Left ventricle myocardium inferior (tissue), 1 donor: ENCODE measurements around the gene RBM4B. TPM values are rescaled to one million over a fixed set of nuclear protein-coding genes. Genes with fewer than 3 reads are reported as not detected.

Experiments used
- DNase-seq: peaks from one replicate; pipeline ENCODE4 v3.0.0-alpha.2; 2020
- H3K27ac ChIP-seq: fragments of 200-600 bp; replicated peaks from 2 replicates; pipeline ENCODE4 v1.8.0; 2021
- H3K27me3 ChIP-seq: fragments of 200-600 bp; 2 replicates; pipeline ENCODE4 v1.8.0; 2021; ENCODE audit warnings: low read depth
- H3K36me3 ChIP-seq: fragments of 200-600 bp; 2 replicates; pipeline ENCODE4 v1.8.0; 2021
- H3K4me1 ChIP-seq: fragments of 200-600 bp; 2 replicates; pipeline ENCODE4 v1.8.0; 2021
- H3K4me3 ChIP-seq: fragments of 200-600 bp; 2 replicates; pipeline ENCODE4 v1.8.0; 2021; ENCODE audit warnings: mild to moderate bottlenecking, moderate library complexity
- H3K9me3 ChIP-seq: fragments of 200-600 bp; replicated peaks from 2 replicates; pipeline ENCODE4 v1.8.0; 2021
- CTCF ChIP-seq: fragments of 200-600 bp; IDR thresholded peaks from 2 replicates; pipeline ENCODE4 v1.8.0; 2021; ENCODE audit warnings: antibody characterized with exemption, mild to moderate bottlenecking, borderline replicate concordance
- intact Hi-C: fragments of 100-400 bp; cut with micrococcal nuclease; formaldehyde crosslinking; loops from one replicate; pipeline ENCODE4 v1.11.0; 2022
- total RNA-seq: library from RNA; stranded (reverse); fragmentation: NEBNext Ultra II Directional; extraction: Animal tissue kit (Norgen Biotek cat#: 25700); gene quantifications from one replicate; pipeline ENCODE4 v1.2.1, GENCODE V29; 2021
- donor health status: DM: no; HTN: yes; CAD: no; lungs with severe emphysema.

RBM4B gene
- total RNA-seq, 1 donor from 2014 or later = 11.8 TPM

- no peaks in the 10 kb centered on the region for H3K9me3 ChIP-seq
- H3K36me3 ChIP-seq = peaks cover 63% of the 10 kb centered on the region
- intact Hi-C loops = no loop called here
- no peak for TF ChIP-seq CTCF
- no peak overlapping the region for H3K27ac ChIP-seq
- no peaks in the 10 kb centered on the region for H3K27me3 ChIP-seq
- no peak overlapping the region for H3K4me3 ChIP-seq
- H3K4me1 ChIP-seq = peaks cover 49% of the 10 kb centered on the region
- DNase-seq = no peak
These were observed 48.3 kb downstream of the RBM4B start for GRCh38 chr11:66629356-66629755.

- no peak for TF ChIP-seq CTCF
- H3K36me3 ChIP-seq = peaks cover 69% of the 10 kb centered on the region
- intact Hi-C loops = no loop called here
- DNase-seq = no peak
- H3K27ac ChIP-seq = no peak overlapping the region
- peaks cover 59% of the 10 kb centered on the region for H3K4me1 ChIP-seq
- no peaks in the 10 kb centered on the region for H3K27me3 ChIP-seq
- H3K4me3 ChIP-seq = no peak overlapping the region
- H3K9me3 ChIP-seq = no peaks in the 10 kb centered on the region
These were observed 49.6 kb downstream of the RBM4B start for GRCh38 chr11:66628061-66628603.

GRCh38 chr11:66626926-66627325 is 50.8 kb downstream of the RBM4B start:
- Histone ChIP-seq H3K9me3 (no peaks in the 10 kb centered on the region), H3K4me3 (no peak overlapping the region), H3K27ac (no peak overlapping the region), H3K36me3 (peaks cover 70% of the 10 kb centered on the region), H3K4me1 (peaks cover 64% of the 10 kb centered on the region), H3K27me3 (no peaks in the 10 kb centered on the region)
- no peak for TF ChIP-seq CTCF
- intact Hi-C loops = no loop called here
- DNase-seq = no peak

- intact Hi-C loops = no loop called here
- DNase-seq = no peak
- peaks cover 66% of the 10 kb centered on the region for H3K4me1 ChIP-seq
- no peak overlapping the region for H3K27ac ChIP-seq
- peaks cover 70% of the 10 kb centered on the region for H3K36me3 ChIP-seq
- no peak for TF ChIP-seq CTCF
- H3K27me3 ChIP-seq = no peaks in the 10 kb centered on the region
- H3K9me3 ChIP-seq = no peaks in the 10 kb centered on the region
- no peak overlapping the region for H3K4me3 ChIP-seq
These were observed 51.3 kb downstream of the RBM4B start for GRCh38 chr11:66626382-66626781.

- H3K27ac ChIP-seq = no peak overlapping the region
- DNase-seq = no peak
- H3K4me1 ChIP-seq = peaks cover 73% of the 10 kb centered on the region
- peaks cover 70% of the 10 kb centered on the region for H3K36me3 ChIP-seq
- no peaks in the 10 kb centered on the region for H3K9me3 ChIP-seq
- no peak for TF ChIP-seq CTCF
- H3K27me3 ChIP-seq = no peaks in the 10 kb centered on the region
- intact Hi-C loops = no loop called here
- no peak overlapping the region for H3K4me3 ChIP-seq
These were observed 51.9 kb downstream of the RBM4B start for GRCh38 chr11:66625752-66626149.
